ENCODE results near the gene MED29.

Gene MED29, protein sequence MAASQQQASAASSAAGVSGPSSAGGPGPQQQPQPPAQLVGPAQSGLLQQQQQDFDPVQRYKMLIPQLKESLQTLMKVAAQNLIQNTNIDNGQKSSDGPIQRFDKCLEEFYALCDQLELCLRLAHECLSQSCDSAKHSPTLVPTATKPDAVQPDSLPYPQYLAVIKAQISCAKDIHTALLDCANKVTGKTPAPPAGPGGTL

DNA sequence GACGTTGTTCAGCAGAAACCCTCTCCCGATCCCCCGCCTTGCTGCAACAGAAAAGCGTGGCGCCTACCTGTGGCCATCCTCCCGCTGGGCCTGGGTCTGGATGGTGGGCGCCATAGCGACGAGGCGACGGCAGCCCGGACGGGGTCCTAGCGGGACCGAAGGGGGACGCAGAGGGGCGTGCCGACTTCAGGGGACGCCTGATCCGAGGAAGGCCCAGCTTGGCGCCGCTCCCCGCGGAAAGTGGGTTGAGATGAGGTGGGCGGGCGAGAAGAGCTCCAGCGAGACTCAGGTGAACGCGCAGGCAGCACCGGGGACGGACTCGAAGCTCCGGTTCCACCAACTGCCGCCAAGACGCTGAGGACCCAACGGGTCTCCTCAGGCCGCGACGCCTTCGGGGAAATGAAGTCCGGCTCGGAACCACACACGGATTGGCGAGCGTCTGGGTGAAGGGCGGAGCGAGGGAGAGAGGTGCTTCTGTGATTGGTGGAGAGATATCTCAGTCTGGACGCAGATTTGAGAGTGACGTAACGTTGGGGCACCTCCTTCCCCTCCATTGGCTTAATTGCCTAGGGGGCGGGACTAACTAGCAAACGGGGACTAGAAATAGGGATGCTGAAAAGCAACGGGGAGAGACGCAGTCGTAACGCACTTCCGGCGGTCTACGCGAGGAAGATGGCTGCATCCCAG lies at the start of gene MED29, which contains the start of gene PAF1:
TSS of gene MED29 (plus strand) at position 628 of the 687 bp plus-strand sequence. CDS start at position 673, 45 bp downstream.
TSS of gene PAF1 (minus strand) at position 356 of the 687 bp plus-strand sequence. CDS start at position 114, 242 bp downstream.
- ATAC-seq: peak; percentile 95 to 96

DNA sequence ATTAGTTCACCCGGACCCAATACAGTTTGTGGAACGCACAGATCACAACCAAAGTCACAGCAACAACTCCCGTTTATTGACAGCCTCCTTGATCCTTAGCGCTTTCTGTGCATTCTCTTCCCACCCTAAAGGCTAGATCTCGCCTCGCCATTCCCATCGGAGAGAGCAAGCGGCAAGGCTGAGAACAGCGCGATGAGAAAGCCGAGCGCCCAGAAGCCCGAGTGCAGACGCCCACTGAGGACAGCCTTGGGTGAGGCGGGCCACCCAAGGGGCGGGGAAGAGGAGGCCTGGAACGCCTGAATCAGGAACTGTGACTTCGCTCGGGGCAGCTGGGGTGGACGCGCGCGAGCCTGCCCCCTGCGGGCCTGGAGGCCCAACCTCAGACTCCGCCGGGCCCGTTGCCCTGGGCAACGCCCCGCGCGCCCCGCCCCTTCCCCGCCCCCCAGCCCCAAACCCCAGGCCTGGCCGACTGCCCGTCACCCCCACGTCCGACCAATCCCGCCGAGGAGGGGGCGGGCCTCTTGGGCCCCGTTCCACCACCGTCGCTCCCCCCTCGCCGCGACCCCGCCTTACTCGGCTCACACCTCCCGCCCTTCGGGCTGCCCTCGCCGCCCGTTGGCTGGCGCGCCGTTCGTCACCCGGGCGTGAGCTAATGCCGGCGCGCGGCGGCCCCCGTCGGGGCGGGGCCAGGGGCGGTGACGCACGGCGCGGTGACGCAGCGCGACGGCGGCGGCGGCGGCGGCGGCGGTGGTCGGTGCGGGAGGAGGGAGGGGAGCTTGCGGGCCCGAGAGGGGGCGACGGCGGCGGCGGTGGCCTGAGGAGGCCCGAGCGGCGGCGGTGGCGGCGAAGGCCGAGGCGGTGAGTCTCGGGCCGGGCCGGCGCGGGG lies 49.2 kb upstream of the MED29 start, which contains the start of gene SAMD4B:
TSS of gene SAMD4B (plus strand) at position 703 of the 886 bp plus-strand sequence. CDS start 14,473 bp downstream, outside the sequence.
- ATAC-seq: peak; percentile 88 to 90

DNA sequence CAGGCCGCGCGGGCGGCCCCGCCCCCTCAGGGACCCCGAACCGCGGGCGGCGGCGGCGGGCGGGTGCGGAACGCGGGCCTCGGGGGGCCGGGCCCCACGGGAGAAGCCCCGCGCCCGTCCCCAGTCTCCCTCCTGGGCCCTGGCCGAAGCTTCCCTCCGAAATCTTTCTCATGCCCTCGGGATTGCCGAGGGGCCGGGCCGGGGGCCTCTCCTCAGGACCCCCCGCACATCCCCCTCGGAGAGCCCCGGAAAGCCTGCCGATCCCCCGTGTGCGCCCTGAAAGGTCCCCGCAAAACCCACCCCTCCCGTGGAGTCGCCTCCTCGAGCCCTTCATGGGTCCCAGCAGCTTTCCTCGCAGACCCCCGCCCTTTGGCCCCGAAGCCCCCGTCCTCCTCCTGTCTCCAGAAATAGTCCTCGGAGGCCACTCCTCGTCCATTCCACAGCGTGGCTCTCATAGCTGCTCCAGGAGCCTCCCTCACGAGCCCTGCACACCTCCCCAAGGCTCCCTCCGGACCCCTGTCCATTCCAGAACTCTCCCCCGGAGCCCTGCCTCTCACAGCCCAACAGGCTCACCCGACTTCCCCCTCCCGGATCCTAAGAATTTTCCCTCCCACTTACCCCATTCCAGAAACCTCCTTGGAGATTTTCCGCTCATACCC lies 48.4 kb upstream of the MED29 start:
- ATAC-seq: no peak

DNA sequence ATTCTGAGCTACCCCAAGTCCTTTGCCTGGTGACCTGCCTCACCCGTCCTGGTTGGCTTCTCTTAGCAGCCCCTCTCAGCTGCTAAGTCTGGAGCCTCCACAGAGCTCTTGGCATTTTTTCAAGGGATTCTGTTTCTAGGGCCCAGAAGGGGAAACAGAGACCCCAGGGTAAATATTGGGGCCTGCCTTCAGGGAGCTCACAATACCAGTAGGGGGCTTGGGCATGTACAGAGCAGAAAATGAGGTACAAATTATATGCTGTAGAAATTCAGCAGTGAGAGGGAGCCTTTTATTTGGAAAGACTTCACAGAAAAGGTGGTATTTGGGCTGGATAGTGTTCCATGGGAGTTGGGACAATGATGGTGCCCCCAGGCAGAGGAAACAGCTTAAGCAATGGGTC lies 45.2 kb upstream of the MED29 start:
- no peak for ATAC-seq

DNA sequence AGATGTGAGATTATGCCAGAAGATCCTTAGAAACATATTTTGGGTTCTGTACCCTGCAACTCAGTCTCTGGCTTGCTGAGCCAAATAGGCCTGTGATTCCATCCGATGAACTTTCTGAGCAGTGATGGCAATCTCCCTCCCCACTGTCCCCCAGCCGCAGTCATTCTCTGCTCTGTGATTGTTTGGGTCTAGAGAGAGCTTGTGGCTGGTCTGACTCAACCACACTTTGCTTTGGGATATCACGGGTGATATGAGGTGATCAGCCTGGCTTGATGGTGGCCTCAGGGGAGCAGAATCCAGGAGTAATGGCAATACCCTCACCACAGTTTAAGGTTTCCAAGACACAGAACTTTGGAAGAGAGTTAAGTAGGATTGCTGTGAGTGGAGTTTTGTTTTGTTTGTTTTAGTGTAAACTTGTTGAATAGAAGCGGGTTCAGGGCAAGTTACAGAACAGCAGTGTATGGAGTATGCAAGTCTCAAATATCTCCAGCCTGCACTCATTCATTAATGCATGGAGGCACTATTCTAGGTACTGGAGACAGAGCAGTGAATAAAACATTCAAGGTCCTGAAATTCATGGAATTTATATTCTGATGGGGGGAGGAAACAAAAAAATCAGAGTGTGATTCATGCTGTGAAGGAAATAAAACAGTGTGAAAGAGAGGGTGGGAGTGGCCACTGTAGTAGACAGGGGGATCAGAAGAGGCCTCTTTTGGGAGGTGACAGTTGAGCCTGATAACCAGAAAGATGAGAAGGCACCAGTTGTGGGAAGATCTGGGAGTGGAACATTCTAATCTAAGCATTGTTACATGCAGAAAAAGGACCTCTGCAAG lies 43.6 kb upstream of the MED29 start:
- ATAC-seq: no peak

DNA sequence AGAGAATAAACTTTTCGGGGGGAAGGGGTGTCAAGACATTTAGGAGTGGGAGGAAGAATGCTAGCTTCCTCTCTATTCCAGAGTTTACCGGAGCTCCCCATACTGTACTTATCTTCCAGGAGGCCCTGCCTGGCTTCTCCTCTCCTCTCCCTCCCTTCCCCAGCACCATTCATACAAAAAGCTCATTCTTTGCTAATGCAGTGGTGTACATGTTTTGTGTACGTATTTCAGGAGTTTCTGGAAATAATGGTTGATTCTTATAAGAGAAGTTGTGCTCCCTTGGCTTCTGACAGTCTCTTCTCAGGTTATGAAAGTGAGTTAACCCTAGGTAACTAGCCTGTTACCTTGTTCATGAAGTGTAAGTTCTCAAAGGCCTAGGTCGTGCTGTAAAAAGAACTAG lies 41.9 kb upstream of the MED29 start:
- no peak for ATAC-seq

DNA sequence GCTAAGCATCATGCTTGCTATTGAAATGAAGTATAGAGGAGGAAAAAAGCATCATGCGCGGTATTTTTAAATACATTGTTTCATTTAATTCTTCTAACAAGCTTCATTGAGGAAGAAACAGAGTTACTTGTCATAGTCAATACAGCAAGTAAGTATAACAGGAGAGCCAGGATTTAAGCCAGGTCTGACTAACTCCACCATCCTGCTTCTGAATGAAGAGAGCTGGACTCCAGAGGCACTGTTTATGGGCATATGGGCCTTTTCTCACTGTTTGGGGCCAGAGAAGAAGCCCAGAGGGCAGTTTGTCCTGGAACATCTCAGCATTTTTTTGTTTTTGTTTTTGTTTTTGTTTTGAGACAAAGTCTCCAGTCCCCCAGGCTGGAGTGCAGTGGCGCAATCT lies 41.0 kb upstream of the MED29 start:
- ATAC-seq: no peak

DNA sequence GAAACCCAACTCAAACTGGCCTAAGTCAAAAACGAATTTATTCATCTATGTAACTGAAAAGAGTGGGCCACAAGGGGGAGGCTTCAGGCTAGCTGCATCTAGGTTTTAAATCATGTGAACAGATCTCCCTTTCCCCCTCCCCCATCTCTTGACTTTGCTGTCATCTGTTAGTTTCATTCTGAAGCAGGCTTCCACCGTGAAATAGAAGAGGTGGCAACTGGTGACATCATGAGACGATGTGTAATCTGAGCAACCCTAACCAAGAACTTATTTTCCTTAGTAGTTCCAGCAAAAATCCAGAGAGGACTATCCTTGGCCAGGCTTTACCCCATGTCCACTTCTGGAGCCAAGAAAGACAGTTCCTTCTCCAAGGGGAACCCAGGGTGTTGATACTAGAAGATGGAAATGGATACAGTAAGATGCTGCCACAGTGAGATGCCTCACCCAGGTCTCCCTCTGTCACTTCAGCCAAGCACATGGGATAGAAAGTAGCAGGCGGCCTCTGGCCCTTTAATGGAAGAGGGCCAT lies 39.6 kb upstream of the MED29 start:
- ATAC-seq: peak; percentile 98

DNA sequence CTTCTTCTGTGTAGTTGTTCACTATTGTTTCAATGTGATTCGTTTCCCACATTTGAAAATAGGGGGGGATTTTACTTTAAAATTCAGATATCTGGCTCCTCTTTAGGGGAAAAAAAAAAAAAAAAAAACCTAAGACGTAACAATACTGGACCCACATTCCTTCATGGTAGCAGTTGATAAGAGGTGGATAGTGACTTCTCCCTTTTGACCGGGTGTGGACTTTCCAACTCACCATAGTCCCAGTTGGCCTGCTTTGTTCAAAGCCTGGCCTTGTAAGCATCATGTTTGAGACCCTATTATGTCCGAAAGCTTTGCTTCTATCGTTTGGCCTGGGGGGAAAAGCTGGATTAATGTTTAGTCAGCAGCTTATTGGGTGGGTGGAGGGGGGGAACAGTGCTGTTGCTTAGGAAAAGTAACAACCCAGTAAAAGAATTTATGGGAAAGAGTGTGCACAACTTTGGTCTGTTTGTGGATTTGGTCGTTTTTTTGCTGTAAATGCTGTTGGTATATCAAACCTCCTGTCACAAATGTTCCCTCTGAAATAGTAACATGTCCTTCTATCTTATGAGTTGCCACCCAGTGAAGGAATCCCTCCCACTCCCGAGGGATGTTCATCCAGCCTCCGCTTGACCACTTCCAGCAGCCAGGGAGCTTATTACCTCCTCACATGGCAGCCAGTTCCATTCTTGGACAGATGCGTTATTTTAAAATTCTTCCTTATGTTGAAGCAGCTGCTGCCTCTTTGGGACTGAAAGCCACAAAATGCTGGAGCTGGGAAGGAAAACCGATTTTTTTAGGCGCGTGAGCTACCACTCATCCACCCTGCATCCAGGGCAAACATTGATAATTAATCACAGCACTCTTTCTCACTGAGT lies 38.6 kb upstream of the MED29 start:
- ATAC-seq: no peak

DNA sequence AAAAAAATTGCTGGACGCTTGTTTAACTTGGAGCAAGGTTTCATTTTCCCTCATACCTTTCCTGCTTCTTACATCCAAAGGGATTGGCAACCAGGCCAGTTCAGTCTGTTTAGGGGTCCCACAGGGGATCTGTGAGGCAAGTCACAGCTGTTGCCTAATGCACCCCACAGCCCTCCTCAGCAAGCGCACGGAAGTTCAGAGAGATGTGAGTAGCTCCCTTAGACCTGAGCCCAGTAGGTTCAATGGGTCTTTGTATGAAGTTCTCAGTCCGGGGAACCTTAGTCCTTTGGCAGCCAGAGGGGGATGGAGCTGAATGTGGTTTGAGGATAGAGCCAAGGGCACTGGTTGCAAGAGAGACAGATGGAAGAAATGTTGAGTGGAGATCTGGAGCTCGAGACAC lies 35.9 kb upstream of the MED29 start:
- no peak for ATAC-seq

DNA sequence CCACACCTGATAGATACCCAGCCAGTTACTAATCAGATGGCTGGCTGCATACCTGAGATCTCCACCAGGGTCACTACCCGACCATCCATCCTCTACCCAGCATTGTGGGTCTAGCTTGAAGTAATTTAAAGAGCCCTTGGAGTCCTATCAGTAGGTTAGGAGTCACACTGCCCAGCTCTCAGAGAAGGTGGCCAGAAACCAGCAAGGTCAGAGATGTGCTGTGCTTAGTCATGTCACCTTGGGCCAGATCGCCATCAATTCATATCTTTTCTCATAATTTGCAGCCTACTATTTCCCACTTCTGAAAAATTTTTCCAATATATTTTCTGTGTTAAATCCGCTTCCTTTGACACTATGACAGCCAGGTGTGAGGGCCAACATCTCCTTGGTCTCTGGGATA lies 35.1 kb upstream of the MED29 start:
- no peak for ATAC-seq

DNA sequence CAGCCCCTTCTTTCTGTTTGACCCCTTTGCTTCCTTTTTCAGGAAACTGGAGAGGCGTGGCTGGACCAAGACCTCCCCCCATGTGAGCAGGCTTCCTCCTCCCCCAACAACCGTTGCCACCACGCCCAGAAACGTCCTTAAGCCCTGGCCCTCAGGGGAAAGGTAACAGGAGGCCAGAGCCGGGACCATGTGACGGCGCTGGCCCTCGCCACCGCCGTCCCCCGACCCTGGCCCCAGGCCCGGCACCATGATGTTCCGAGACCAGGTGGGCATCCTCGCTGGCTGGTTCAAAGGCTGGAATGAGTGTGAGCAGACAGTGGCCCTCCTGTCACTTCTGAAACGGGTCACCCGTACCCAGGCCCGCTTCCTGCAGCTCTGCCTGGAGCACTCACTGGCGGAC lies 34.5 kb upstream of the MED29 start:
- ATAC-seq: no peak

DNA sequence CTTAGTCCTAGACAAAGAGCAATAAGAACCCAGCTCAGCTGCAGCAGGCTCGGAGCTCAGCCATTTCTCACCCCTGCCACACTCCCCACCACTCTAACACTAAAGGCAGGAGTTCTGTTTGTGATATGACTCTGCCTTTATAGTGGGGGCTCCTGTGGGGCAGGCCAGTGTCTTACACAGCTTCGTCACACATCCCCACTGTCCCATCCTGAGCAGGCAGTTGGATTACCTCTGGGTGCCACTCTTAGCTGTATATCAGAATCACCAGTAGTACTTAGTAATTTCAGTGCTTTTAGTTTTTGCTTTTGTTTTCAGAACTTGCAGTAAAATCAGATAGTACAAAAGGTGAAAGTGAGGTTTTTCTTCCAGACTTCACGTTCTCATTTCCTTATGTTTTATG lies 32.2 kb upstream of the MED29 start:
- ATAC-seq: peak in 1 of 2 donors; percentile 36

DNA sequence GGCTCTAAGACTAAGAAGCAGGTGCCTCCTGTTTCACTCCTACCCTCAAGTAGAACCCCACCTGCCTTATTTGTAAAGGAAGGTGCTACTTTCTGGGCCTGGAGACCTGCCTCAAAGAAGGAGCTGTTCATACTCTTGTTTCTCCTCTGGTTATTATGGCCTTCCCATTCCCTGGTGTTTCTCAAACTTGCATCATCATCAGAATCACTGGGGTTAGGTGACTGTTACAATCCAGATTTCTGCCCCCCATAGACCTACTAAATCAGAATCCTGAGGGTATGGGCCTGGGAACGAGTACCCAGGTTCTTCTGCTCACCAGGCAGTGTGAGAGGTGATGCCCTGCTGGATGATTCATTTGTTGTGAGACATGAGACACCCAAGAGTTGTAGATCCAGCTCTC lies 30.6 kb upstream of the MED29 start:
- ATAC-seq: no peak

DNA sequence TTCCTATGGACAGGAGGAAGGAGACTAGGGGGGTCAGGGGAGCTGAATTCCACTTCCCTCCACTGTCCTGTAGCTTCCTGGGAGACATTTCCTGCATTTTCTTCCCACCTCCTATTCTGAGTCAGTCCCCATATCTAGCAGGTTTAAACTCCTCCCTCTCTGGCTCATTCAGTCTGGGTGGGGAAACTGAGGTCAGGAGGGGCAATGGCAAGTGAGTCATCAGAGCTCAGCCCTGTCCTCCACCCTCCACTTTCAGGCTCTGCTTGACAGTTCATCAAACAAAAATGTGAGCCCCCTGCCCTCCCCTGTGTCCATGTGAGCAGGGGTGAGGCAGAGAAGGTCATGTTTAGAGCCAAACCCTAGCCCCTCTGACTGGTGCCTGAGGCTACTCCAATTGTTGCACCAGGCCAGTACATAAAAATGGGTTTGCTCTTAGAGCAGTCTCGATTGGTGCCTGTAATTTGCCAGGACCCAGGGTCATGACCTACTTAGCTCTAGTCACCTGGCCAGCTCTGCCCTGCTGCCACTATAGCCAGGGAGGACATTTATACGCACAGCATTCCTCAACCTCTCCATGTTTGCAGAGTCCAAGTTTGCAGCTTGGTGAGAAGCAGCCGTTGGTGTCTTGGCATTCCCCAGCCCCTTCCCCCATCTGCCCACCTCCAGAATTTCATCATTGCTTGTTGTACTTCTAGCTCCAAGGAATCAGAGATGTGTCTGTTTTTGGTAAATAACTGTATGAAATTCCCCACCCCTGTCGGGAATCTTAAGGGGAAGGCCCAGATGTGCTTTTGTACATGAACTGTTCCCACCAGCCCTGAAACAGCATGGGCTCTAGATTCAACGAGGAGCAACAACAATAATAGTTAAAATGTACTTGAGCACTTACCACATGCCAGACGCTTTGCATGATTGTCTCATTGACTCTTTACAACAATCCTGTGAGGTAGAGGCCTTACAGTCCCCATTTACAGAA lies 28.2 kb upstream of the MED29 start:
- no peak for ATAC-seq

DNA sequence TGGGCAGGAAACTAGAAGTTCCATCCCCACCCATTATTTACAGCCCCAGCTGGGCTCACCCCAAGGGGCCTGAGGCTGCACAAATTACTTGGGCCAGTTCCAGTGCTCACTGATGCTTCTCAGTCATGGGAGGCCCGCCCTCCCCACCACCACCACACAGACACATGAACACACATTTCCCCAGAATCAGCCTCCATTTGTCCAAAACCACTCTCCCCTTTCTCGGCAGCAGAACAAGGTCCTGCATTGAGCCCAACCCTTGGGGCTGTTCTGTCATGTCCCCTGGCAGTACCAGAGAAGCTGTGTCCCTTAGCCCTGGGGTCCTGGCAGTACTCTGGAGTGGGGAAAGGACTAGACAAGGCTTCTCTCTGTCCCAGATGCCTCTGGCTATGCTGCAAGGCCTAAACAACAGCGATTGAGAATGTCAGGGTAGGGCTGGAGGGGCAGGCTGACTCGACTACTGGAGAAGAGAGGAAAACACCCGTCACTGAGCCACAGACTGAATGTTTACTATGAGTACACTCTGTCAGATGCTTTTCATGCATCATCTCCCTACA lies 27.2 kb upstream of the MED29 start:
- ATAC-seq: no peak

DNA sequence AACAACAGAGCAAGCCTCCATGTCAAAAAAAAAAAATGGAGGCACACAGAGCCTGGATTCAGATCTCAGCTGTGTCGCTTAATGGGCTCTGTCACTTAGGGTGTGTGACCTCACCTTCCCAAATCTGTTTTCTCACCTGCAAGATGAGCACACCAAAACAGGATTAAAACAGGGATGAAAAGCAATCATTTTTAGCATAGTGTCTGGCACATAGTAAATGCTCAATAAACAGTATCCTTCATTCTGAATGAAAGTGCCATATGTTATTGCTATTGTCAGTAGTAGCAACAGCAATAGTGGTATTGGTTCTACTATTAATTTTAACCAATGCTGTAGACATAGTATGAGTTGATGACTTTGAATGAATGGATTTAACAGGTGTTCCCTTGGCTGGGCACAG lies 25.6 kb upstream of the MED29 start:
- ATAC-seq: no peak

DNA sequence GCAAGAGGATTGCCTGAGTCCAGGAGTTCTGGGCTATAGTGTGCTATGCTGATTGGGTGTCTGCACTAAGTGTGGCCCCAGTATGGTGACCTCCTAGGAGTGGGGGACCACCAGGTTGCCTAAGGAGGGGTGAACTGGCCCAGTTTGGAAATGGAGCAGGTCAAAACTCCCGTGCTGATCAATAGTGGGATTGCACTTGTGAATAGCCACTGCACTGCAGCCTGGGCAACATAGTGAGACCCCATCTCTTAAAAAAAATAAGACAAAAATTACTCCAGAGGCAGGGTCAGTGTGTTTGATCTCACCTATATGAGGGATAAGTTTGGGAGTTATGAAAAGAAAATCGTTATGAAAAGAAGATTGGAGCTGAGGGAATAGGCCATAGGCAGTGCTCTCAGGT lies 22.0 kb upstream of the MED29 start:
- ATAC-seq: no peak

DNA sequence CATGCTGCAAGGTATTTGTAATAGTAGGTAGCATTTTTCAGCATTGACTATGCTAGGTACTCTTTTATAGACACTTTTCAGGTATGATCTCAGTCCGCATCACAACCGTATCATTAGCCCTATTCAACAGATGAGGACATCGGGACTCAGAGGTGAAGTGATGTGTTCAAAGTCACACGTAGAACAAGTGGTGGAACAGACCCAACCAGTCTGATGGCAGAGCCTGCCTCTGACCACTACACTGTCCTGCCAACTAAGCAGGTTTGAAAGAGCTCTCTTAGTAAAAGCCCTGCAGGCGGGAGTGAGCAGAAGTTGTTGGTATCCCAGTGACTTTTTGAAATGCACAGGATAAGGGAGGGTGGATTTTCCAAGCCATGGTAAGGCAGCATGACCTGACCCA lies 20.4 kb upstream of the MED29 start:
- no peak for ATAC-seq

Data from activated CD4-positive, CD25-positive, alpha-beta regulatory T cell treated with anti-CD3 and anti-CD28 coated beads, Interleukin-2, amount 50 U/mL, for 24 hours (primary cell).